ENCODE measurements around the gene ARFIP1. TPM values are rescaled to one million over a fixed set of nuclear protein-coding genes. Genes with fewer than 3 reads are reported as not detected.
"Not testable (repeated sequence)": the region's sequence is repeated elsewhere in the genome, so short reads cannot be mapped to it uniquely, and the experiment has no call there.

ARFIP1 gene
- total RNA-seq, 1 experiment from 2014 or later: 26.7 TPM

DNA sequence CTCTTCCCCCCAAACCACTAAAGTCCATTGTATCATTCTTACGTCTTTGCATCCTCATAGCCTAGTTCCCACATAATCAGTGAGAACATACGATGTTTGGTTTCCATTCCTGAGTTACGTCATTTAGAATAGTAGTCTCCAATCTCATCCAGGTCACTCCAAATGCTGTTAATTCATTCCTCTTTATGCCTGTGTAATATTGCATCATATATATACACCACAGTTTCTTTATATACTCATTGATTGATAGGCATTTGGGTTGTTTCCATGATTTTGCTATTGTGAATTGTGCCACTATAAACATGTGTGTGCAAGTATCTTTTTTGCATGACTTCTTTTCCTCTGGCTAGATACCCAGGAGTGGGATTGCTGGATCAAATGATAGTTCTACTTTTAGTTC, 57.2 kb downstream of the ARFIP1 start:
- no peaks in the 10 kb centered on the region for H3K27me3 Mint-ChIP-seq (ENCODE audit: insufficient read depth, unreplicated experiment)
- no peak overlapping the region for H3K4me3 Mint-ChIP-seq (ENCODE audit: unreplicated experiment)
- H3K4me1 Mint-ChIP-seq (ENCODE audit: insufficient read depth, unreplicated experiment): no peaks in the 10 kb centered on the region
- no peak overlapping the region for H3K27ac Mint-ChIP-seq (ENCODE audit: low read depth, unreplicated experiment)
- TF ChIP-seq, protein P1, sequence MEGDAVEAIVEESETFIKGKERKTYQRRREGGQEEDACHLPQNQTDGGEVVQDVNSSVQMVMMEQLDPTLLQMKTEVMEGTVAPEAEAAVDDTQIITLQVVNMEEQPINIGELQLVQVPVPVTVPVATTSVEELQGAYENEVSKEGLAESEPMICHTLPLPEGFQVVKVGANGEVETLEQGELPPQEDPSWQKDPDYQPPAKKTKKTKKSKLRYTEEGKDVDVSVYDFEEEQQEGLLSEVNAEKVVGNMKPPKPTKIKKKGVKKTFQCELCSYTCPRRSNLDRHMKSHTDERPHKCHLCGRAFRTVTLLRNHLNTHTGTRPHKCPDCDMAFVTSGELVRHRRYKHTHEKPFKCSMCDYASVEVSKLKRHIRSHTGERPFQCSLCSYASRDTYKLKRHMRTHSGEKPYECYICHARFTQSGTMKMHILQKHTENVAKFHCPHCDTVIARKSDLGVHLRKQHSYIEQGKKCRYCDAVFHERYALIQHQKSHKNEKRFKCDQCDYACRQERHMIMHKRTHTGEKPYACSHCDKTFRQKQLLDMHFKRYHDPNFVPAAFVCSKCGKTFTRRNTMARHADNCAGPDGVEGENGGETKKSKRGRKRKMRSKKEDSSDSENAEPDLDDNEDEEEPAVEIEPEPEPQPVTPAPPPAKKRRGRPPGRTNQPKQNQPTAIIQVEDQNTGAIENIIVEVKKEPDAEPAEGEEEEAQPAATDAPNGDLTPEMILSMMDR (IDR thresholded peaks at IDR 0.05; ENCODE audit: unreplicated experiment): no peak
- no peak for DNase-seq (ENCODE audit: unreplicated experiment)
- CTCF ChIA-PET: interaction anchor here (0.7 kb wide), 1 partner anchor 209 kb away, joined by 3 read pairs; no protein-coding TSS in a partner anchor
- POLR2A ChIA-PET: no interaction called here
- H3K36me3 Mint-ChIP-seq (ENCODE audit: insufficient read depth, unreplicated experiment): peaks cover 10% of the 10 kb centered on the region
- intact Hi-C loops (cut with micrococcal nuclease): no loop called here
- H3K9me3 Mint-ChIP-seq (ENCODE audit: unreplicated experiment): peaks cover 8% of the 10 kb centered on the region
- no TSS peak for BruUV-seq (replicated peaks)

DNA sequence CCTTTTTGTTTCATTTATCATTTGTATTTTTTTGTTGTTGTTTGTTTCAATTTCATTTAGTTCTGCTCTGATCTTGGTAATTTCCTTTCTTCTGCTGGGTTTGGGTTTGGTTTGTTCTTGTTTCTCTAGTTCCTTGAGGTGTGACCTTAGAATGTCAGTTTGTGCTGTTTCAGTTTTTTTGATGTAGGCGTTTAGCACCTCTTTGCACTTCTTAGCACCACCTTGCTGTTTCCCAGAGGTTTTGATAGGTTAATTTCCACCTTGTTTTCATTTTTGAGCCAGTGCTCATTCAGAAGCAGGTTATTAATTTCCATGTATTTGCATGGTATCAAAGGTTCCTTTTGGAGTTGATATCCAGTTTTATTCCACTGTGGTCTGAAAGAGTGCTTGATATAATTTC, 60.0 kb downstream of the ARFIP1 start:
- DNase-seq (ENCODE audit: unreplicated experiment); H3K36me3 Mint-ChIP-seq (ENCODE audit: insufficient read depth, unreplicated experiment); H3K4me1 Mint-ChIP-seq (ENCODE audit: insufficient read depth, unreplicated experiment); POLR2A ChIA-PET; BruUV-seq (replicated peaks); CTCF ChIA-PET; H3K4me3 Mint-ChIP-seq (ENCODE audit: unreplicated experiment); H3K27ac Mint-ChIP-seq (ENCODE audit: low read depth, unreplicated experiment); H3K27me3 Mint-ChIP-seq (ENCODE audit: insufficient read depth, unreplicated experiment): not testable (repeated sequence)
- H3K9me3 Mint-ChIP-seq (ENCODE audit: unreplicated experiment): peaks cover 15% of the 10 kb centered on the region
- intact Hi-C loops (cut with micrococcal nuclease): loop anchor here (10.0 kb wide), 1 partner anchor 475 kb away; no protein-coding TSS in a partner anchor

DNA sequence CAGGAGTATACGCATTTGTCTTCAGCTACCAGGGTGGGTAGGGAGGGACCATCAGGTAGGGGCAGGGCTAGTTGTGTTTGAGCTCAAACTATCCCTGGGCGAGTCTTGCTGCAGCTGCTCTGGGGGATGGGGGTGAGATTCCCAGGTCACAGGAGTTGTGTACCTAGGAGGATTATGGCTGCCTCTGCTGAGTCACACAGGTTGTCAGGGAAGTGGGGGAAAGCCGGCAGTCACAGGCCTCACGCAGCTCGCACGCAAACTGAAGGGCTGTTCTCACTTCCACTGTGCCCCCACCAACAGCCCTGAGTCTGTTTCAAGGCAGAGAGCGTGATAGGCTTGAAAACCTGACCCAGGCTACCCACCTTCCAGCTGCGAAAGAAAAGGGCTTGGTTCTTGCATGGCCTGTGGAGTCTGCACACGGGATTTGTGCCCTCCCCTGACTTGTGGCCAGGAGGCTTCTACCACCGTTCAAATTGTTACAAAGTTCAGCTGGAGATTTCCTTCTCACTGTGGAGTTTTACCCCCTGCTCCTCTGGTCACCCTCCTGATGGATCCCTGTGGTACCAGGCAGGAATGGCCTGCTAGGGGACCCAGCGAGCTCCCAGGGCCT, 63.8 kb downstream of the ARFIP1 start:
- no TSS peak for BruUV-seq (replicated peaks)
- intact Hi-C loops (cut with micrococcal nuclease): loop anchor here (10.0 kb wide), 1 partner anchor 471 kb away; no protein-coding TSS in a partner anchor
- Mint-ChIP-seq H3K36me3 (ENCODE audit: insufficient read depth, unreplicated experiment) (peaks cover 5% of the 10 kb centered on the region), H3K4me3 (ENCODE audit: unreplicated experiment) (no peak overlapping the region), H3K27me3 (ENCODE audit: insufficient read depth, unreplicated experiment) (no peaks in the 10 kb centered on the region), H3K9me3 (ENCODE audit: unreplicated experiment) (peaks cover 7% of the 10 kb centered on the region), H3K4me1 (ENCODE audit: insufficient read depth, unreplicated experiment) (no peaks in the 10 kb centered on the region), H3K27ac (ENCODE audit: low read depth, unreplicated experiment) (no peak overlapping the region)
- no peak for DNase-seq (ENCODE audit: unreplicated experiment)
- TF ChIP-seq, protein P1 (IDR thresholded peaks at IDR 0.05; ENCODE audit: unreplicated experiment): no peak
- ChIA-PET POLR2A (no interaction called here), CTCF (interaction anchor here (0.6 to 3.1 kb wide), 8 partner anchors 109 to 284 kb away, joined by 3 to 19 read pairs (median 6); no protein-coding TSS in a partner anchor)

DNA sequence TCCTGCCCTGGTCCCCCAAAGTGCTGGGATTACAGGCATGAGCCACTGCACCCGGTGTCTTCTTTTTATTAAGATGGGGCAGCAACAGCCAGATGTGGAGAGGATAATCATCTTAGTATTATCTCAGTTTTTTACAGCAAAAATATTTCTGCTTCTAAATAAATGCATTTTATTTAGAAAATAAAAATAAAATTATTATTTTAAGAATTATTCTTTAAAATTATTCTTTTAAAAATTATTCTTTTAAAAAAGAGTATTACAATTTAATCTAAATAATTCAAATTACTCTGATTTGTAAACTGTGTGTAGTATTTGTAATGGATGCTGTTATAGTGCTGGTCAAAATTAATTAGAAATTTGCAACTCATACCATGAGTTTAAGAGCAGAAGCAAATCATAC, 67.6 kb downstream of the ARFIP1 start:
- Mint-ChIP-seq H3K27ac (ENCODE audit: low read depth, unreplicated experiment) (no peak overlapping the region), H3K4me1 (ENCODE audit: insufficient read depth, unreplicated experiment) (peaks cover 22% of the 10 kb centered on the region), H3K36me3 (ENCODE audit: insufficient read depth, unreplicated experiment) (no peaks in the 10 kb centered on the region), H3K9me3 (ENCODE audit: unreplicated experiment) (peaks cover 7% of the 10 kb centered on the region), H3K4me3 (ENCODE audit: unreplicated experiment) (no peak overlapping the region), H3K27me3 (ENCODE audit: insufficient read depth, unreplicated experiment) (no peaks in the 10 kb centered on the region)
- intact Hi-C loops (cut with micrococcal nuclease): loop anchor here (10.0 kb wide), 1 partner anchor 467 kb away; no protein-coding TSS in a partner anchor
- no peak for DNase-seq (ENCODE audit: unreplicated experiment)
- ChIA-PET CTCF (interaction anchor here (0.5 to 4.1 kb wide), 17 partner anchors 66 to 287 kb away, joined by 3 to 70 read pairs (median 3); partner anchors contain the start of gene FHDC1), POLR2A (interaction anchor here (2.1 to 2.3 kb wide), 2 partner anchors 89 to 281 kb away, joined by 9 to 12 read pairs; partner anchors contain the start of gene FHDC1)
- no TSS peak for BruUV-seq (replicated peaks)
- TF ChIP-seq, protein P1 (IDR thresholded peaks at IDR 0.05; ENCODE audit: unreplicated experiment): no peak
